H1 (cell line): Measurements from ENCODE around the gene DNAJC28. TPM values are rescaled to one million over a fixed set of nuclear protein-coding genes. Genes with fewer than 3 reads are reported as not detected.

Source experiments
- CTCF ChIA-PET: fragments of 300-600 bp; sonication (Branson Sonifier 250); formaldehyde crosslinking; loops from one replicate; lab custom pipeline; 2021; ENCODE audit not compliant: partially characterized antibody; lab: Charles Lee
- POLR2A ChIA-PET: fragments of 300-600 bp; sonication (Branson Sonifier 250); formaldehyde crosslinking; loops from one replicate; lab custom pipeline; 2021; ENCODE audit warnings: inconsistent platforms; ENCODE audit not compliant: partially characterized antibody; lab: Charles Lee
- DNase-seq, 2 experiments: peaks; one replicate each; pipeline versions ENCODE4 v3.0.0 to v3.0.0-alpha.2; 2010 to 2022; ENCODE audit warnings: low spot score in 2 of 2, low read depth in 1 of 2, mixed read lengths in 1 of 2
- FAIRE-seq: peaks from 2 replicates; lab custom pipeline; 2011; peaks lifted over from hg19 to GRCh38; lab: Jason Lieb, UNC
- H2AFZ ChIP-seq: 2 replicates; pipeline ENCODE4 v1.8.1; 2012; ENCODE audit warnings: low read length, inconsistent platforms
- H2AK5ac ChIP-seq: 2 replicates; pipeline ENCODE4 v1.6.1; 2013; ENCODE audit warnings: low read depth, low read length
- H2BK120ac ChIP-seq: replicated peaks from 2 replicates; pipeline ENCODE3; 2013; ENCODE audit warnings: low read depth, low read length, inconsistent platforms
- H2BK12ac ChIP-seq: 2 replicates; pipeline ENCODE4 v1.6.1; 2013; ENCODE audit warnings: low read depth, low read length
- H2BK15ac ChIP-seq: 2 replicates; pipeline ENCODE4 v1.6.1; 2013; ENCODE audit warnings: low read length
- H2BK20ac ChIP-seq: 2 replicates; pipeline ENCODE4 v1.6.1; 2013; ENCODE audit warnings: low read length
- H2BK5ac ChIP-seq: 2 replicates; pipeline ENCODE4 v1.6.1; 2013; ENCODE audit warnings: low read depth, low read length
- H3K14ac ChIP-seq: 2 replicates; pipeline ENCODE4 v1.6.1; 2013; ENCODE audit warnings: inconsistent platforms; ENCODE audit not compliant: insufficient read length
- H3K18ac ChIP-seq: 2 replicates; pipeline ENCODE4 v1.6.1; 2013; ENCODE audit warnings: low read length; ENCODE audit errors: extremely low read depth
- H3K23ac ChIP-seq: 2 replicates; pipeline ENCODE4 v1.6.1; 2013; ENCODE audit warnings: inconsistent platforms; ENCODE audit not compliant: insufficient read length
- H3K23me2 ChIP-seq: 2 replicates; pipeline ENCODE4 v1.6.1; 2013; ENCODE audit warnings: low read depth, low read length
- H3K27ac ChIP-seq: 2 replicates; pipeline ENCODE4 v1.6.1; 2011; ENCODE audit warnings: low read depth, low read length, inconsistent platforms
- H3K27me3 ChIP-seq, 4 experiments: replicated peaks in 1 of 4; 1 replicate in 1 of 4; 2 replicates in 3 of 4; pipeline versions ENCODE4 v1.6.1 to v1.8.1; 2011 to 2013; ENCODE audit warnings: low read length in 3 of 4, mild to moderate bottlenecking in 3 of 4, inconsistent platforms in 2 of 4, mixed read lengths in 2 of 4, moderate library complexity in 1 of 4; ENCODE audit not compliant: control insufficient read depth in 3 of 4, insufficient read depth in 3 of 4; ENCODE audit errors: extremely low read depth in 1 of 4
- H3K36me3 ChIP-seq, 4 experiments: 2 replicates each; pipeline versions ENCODE4 v1.6.1 to v1.8.1; 2011 to 2013; ENCODE audit warnings: mild to moderate bottlenecking in 4 of 4, low read length in 3 of 4, moderate library complexity in 2 of 4, control low read depth in 1 of 4, inconsistent platforms in 1 of 4; ENCODE audit not compliant: insufficient read depth in 4 of 4, control insufficient read depth in 2 of 4
- H3K4ac ChIP-seq: replicated peaks from 2 replicates; pipeline ENCODE3; 2013; ENCODE audit warnings: low read length, low read depth, mixed read lengths, inconsistent platforms; ENCODE audit not compliant: insufficient read length
- H3K4me1 ChIP-seq, 4 experiments: replicated peaks in 1 of 4; 1 replicate in 1 of 4; 2 replicates in 3 of 4; pipeline versions ENCODE4 v1.6.1 to v1.8.1; 2011 to 2013; ENCODE audit warnings: low read length in 3 of 4, inconsistent platforms in 2 of 4, mixed read lengths in 1 of 4; ENCODE audit not compliant: insufficient read depth in 4 of 4, control insufficient read depth in 3 of 4
- H3K4me2 ChIP-seq, 2 experiments: 2 replicates each; pipeline versions ENCODE4 v1.6.1 to v1.8.1; 2011 to 2013; ENCODE audit warnings: low read depth in 2 of 2, low read length in 2 of 2, control low read depth in 1 of 2, inconsistent platforms in 1 of 2, mild to moderate bottlenecking in 1 of 2; ENCODE audit not compliant: insufficient read depth in 1 of 2
- H3K4me3 ChIP-seq, 4 experiments: fragments of 200-600, 300-600 bp in 1 of 4; sonication (generic), shearing (Covaris generic), sonication (Bioruptor Twin) in 1 of 4; 2 replicates each; pipeline versions ENCODE4 v1.5.1 to v1.8.1; 2011 to 2016; ENCODE audit warnings: low read length in 4 of 4, low read depth in 3 of 4, control low read depth in 2 of 4, inconsistent platforms in 2 of 4, mild to moderate bottlenecking in 2 of 4, mixed read lengths in 1 of 4, moderate library complexity in 1 of 4; ENCODE audit not compliant: insufficient read depth in 2 of 4; ENCODE audit errors: extremely low read depth in 1 of 4
- H3K56ac ChIP-seq: replicated peaks from 2 replicates; pipeline ENCODE3; 2013; ENCODE audit warnings: low read depth, mild to moderate bottlenecking, mixed read lengths, low read length, inconsistent platforms; ENCODE audit not compliant: insufficient read length
- H3K79me1 ChIP-seq: 2 replicates; pipeline ENCODE4 v1.6.1; 2013; ENCODE audit warnings: low read depth, low read length, control low read depth
- H3K79me2 ChIP-seq, 2 experiments: 2 replicates each; pipeline versions ENCODE4 v1.6.1 to v1.8.1; 2012 to 2013; ENCODE audit warnings: low read length in 2 of 2, mild to moderate bottlenecking in 2 of 2, inconsistent platforms in 1 of 2; ENCODE audit not compliant: insufficient read depth in 2 of 2, control insufficient read depth in 1 of 2
- H3K9ac ChIP-seq, 4 experiments: replicated peaks in 1 of 4; 1 replicate in 1 of 4; 2 replicates in 3 of 4; pipeline versions ENCODE4 v1.6.1 to v1.8.1; 2011 to 2013; ENCODE audit warnings: low read depth in 3 of 4, low read length in 3 of 4, control low read depth in 2 of 4, mild to moderate bottlenecking in 2 of 4, moderate library complexity in 2 of 4, inconsistent platforms in 1 of 4; ENCODE audit errors: extremely low read depth in 1 of 4
- H3K9me3 ChIP-seq, 2 experiments: 2 replicates each; pipeline versions ENCODE4 v1.6.1 to v1.8.1; 2012 to 2013; ENCODE audit warnings: mild to moderate bottlenecking in 2 of 2, moderate library complexity in 2 of 2, control low read depth in 1 of 2, inconsistent platforms in 1 of 2, low read depth in 1 of 2, low read length in 1 of 2, mixed read lengths in 1 of 2; ENCODE audit not compliant: insufficient read depth in 2 of 2
- H4K20me1 ChIP-seq, 2 experiments: replicated peaks in 1 of 2; 2 replicates each; pipeline versions ENCODE3 to v1.8.1; 2011 to 2013; ENCODE audit warnings: inconsistent platforms in 2 of 2, low read length in 2 of 2, mild to moderate bottlenecking in 1 of 2; ENCODE audit not compliant: insufficient read depth in 2 of 2, control insufficient read depth in 1 of 2
- H4K5ac ChIP-seq: 2 replicates; pipeline ENCODE4 v1.6.1; 2013; ENCODE audit warnings: low read length, low read depth, mixed read lengths, inconsistent platforms; ENCODE audit not compliant: insufficient read length
- H4K8ac ChIP-seq: 2 replicates; pipeline ENCODE4 v1.8.0; 2013; ENCODE audit warnings: mild to moderate bottlenecking, moderate library complexity, low read length, inconsistent platforms; ENCODE audit not compliant: insufficient read depth; ENCODE audit errors: extremely low read depth
- H4K91ac ChIP-seq: replicated peaks from 2 replicates; pipeline ENCODE3; 2013; ENCODE audit warnings: low read length, mixed read lengths, inconsistent platforms; ENCODE audit not compliant: insufficient read length
- BRCA1 ChIP-seq: IDR thresholded peaks from 2 replicates; pipeline ENCODE4 v1.6.1; 2012; ENCODE audit warnings: low read depth, low read length, improper control_type of control experiment
- EGR1 ChIP-seq: IDR thresholded peaks from 2 replicates; pipeline ENCODE4 v1.6.1; 2011; ENCODE audit warnings: low read depth, low read length, borderline replicate concordance
- EZH2 ChIP-seq: fragments of 200-600 bp; sonication (generic); IDR thresholded peaks from 2 replicates; pipeline ENCODE4 v1.7.1; 2012; ENCODE audit warnings: low read depth, mild to moderate bottlenecking, moderate library complexity, low read length, inconsistent platforms; ENCODE audit not compliant: severe bottlenecking
- MAFK ChIP-seq: IDR thresholded peaks from 2 replicates; pipeline ENCODE4 v1.6.1; 2012; ENCODE audit warnings: low read depth, mild to moderate bottlenecking, improper control_type of control experiment, low read length
- PHF8 ChIP-seq: fragments of 200-600 bp; sonication (generic); conservative IDR thresholded peaks from 2 replicates; pipeline ENCODE4 v1.7.1; 2012; ENCODE audit warnings: low read depth, mild to moderate bottlenecking, inconsistent platforms, low read length, moderate library complexity
- RBBP5 ChIP-seq: IDR thresholded peaks from 2 replicates; pipeline ENCODE4 v1.7.1; 2012; ENCODE audit warnings: low read depth, mild to moderate bottlenecking, inconsistent platforms, low read length, moderate library complexity, borderline replicate concordance
- RNF2 ChIP-seq: fragments of 200-900, 300-1000 bp; sonication (generic); IDR thresholded peaks from 2 replicates; pipeline ENCODE4 v1.7.1; 2016; ENCODE audit warnings: borderline replicate concordance, low read depth, mild to moderate bottlenecking, antibody characterized with exemption, low read length; ENCODE audit not compliant: poor library complexity, severe bottlenecking; ENCODE audit errors: missing control alignments
- SAP30 ChIP-seq: fragments of 300-600 bp; sonication (generic); IDR thresholded peaks from 2 replicates; pipeline ENCODE4 v1.7.1; 2012; ENCODE audit warnings: low read length, moderate library complexity, mild to moderate bottlenecking, inconsistent platforms; ENCODE audit not compliant: insufficient read depth, insufficient replicate concordance
- SUZ12 ChIP-seq: fragments of 200-600 bp; sonication (generic); IDR thresholded peaks from 2 replicates; pipeline ENCODE4 v1.6.1; 2012; ENCODE audit warnings: mild to moderate bottlenecking, inconsistent platforms, low read length, moderate library complexity, mixed read lengths
- TAF7 ChIP-seq: optimal IDR thresholded peaks from 2 replicates; pipeline ENCODE3; 2011; ENCODE audit warnings: low read depth, mild to moderate bottlenecking, inconsistent platforms, low read length, moderate library complexity, borderline replicate concordance
- whole genome bisulfite sequencing, 2 experiments: shearing (Covaris generic) in 1 of 2; methylation state at CpG; one replicate each; pipeline versions ENCODE4 v1.1.6 to v1.1.7; 2013 to 2015; ENCODE audit warnings: low lambda C conversion rate in 2 of 2, mixed read lengths in 2 of 2, inconsistent platforms in 1 of 2, low coverage in 1 of 2, missing lambda C conversion rate in 1 of 2; ENCODE audit not compliant: insufficient replicate concordance in 2 of 2, insufficient coverage in 1 of 2, insufficient read length in 1 of 2; ENCODE audit errors: extremely low coverage in 1 of 2, missing lambda C conversion rate in 1 of 2; 5-methylcytosine and 5-hydroxymethylcytosine counted together
- polyA plus RNA-seq, 7 experiments: library from polyadenylated mRNA; depleted of rRNA in 3 of 7; stranded (reverse) in 5 of 7; unstranded in 2 of 7; fragments of >200 nt in 5 of 7; fragments of 200-250 nt in 2 of 7; gene quantifications; 1 replicate in 5 of 7; 2 replicates in 1 of 7; 4 replicates in 1 of 7; pipeline versions ENCODE4 v1.2.1 to v1.2.3, GENCODE V29; 2011 to 2013; ENCODE audit warnings: missing spikeins in 2 of 7, mixed read lengths in 2 of 7
- total RNA-seq: library from RNA; stranded (reverse); fragmentation: NEBNext Ultra II Directional; extraction: Animal tissue kit (Norgen Biotek cat#: 25700); gene quantifications from 2 replicates; pipeline ENCODE4 v1.2.1, GENCODE V29; 2021
- TF ChIP-seq, protein P1 (sequence below): IDR thresholded peaks from 2 replicates; pipeline ENCODE4 v1.6.1; 2012; ENCODE audit warnings: low read length, inconsistent platforms

Gene DNAJC28
- total and polyA plus RNA-seq, 2 of the 8 experiments (the other 6 are each of a cell fraction or from before 2014, with no cell fraction given) = 0.97 to 4.3 TPM

DNA sequence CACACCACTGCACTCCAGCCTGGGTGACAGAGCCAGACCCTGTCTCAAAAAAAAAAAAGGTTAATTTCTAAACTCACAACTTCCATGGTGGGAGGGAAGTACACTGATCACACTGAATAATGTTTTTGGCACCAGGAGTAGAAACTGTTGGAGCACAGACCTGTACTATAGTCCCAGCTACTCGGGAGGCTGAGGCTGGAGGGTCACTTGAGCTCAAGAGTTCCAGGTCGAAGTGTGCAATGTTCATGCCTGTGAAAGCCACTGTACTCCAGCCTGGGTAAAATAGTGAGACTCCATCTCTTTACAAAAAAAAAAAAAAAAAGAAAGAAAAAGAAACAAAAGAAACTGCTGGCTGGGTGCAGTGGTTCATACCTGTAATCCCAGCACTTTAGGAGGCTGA is 47.0 kb downstream of the DNAJC28 start:
- Histone ChIP-seq H3K9me3 (no peaks in the 10 kb centered on the region), H2BK20ac (no peak overlapping the region), H3K79me2 (no peaks in the 10 kb centered on the region), H2AK5ac (no peak overlapping the region), H3K23me2 (no peaks in the 10 kb centered on the region), H3K27me3 (no peaks in the 10 kb centered on the region), H2BK12ac (no peak overlapping the region), H3K18ac (no peak overlapping the region), H4K91ac (no peak overlapping the region), H3K4me2 (no peak overlapping the region), H2BK15ac (no peak overlapping the region), H3K4me3 (no peak overlapping the region), H2BK5ac (no peak overlapping the region), H3K14ac (no peak overlapping the region), H2AFZ (no peak overlapping the region), H3K9ac (no peak overlapping the region), H4K8ac (no peak overlapping the region), H3K4me1 (no peaks in the 10 kb centered on the region), H4K5ac (no peak overlapping the region), H3K79me1 (no peaks in the 10 kb centered on the region), H3K27ac (no peak overlapping the region), H3K23ac (no peak overlapping the region), H4K20me1 (no peaks in the 10 kb centered on the region), H3K56ac (no peak overlapping the region), H3K4ac (no peak overlapping the region), H3K36me3 (no peaks in the 10 kb centered on the region), H2BK120ac (no peak overlapping the region)
- ChIA-PET POLR2A (interaction anchor here (1.3 to 2.0 kb wide), 3 partner anchors 82 to 245 kb away, joined by 3 to 5 read pairs (median 5); no protein-coding TSS in a partner anchor), CTCF (interaction anchor here (0.6 to 4.3 kb wide), 38 partner anchors 9 to 1102 kb away, joined by 3 to 39 read pairs (median 4); partner anchors contain the start of gene TMEM50B)
- 54% methylated on average over 2 of the region's 2 CpGs; no CpG with 5 or more reads in 1 of the 2 experiments for WGBS, 2 experiments
- FAIRE-seq = no peak
- DNase-seq = no peak
- TF ChIP-seq TAF7 (no peak), MAFK (no peak), RNF2 (no peak), RBBP5 (no peak), SUZ12 (no peak), EGR1 (no peak), SAP30 (no peak), EZH2 (no peak), BRCA1 (no peak), PHF8 (no peak)
- TF ChIP-seq, protein P1, sequence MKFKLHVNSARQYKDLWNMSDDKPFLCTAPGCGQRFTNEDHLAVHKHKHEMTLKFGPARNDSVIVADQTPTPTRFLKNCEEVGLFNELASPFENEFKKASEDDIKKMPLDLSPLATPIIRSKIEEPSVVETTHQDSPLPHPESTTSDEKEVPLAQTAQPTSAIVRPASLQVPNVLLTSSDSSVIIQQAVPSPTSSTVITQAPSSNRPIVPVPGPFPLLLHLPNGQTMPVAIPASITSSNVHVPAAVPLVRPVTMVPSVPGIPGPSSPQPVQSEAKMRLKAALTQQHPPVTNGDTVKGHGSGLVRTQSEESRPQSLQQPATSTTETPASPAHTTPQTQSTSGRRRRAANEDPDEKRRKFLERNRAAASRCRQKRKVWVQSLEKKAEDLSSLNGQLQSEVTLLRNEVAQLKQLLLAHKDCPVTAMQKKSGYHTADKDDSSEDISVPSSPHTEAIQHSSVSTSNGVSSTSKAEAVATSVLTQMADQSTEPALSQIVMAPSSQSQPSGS = no peak
